Measurements from ENCODE around the gene DCUN1D2.

DCUN1D2 gene

DNA sequence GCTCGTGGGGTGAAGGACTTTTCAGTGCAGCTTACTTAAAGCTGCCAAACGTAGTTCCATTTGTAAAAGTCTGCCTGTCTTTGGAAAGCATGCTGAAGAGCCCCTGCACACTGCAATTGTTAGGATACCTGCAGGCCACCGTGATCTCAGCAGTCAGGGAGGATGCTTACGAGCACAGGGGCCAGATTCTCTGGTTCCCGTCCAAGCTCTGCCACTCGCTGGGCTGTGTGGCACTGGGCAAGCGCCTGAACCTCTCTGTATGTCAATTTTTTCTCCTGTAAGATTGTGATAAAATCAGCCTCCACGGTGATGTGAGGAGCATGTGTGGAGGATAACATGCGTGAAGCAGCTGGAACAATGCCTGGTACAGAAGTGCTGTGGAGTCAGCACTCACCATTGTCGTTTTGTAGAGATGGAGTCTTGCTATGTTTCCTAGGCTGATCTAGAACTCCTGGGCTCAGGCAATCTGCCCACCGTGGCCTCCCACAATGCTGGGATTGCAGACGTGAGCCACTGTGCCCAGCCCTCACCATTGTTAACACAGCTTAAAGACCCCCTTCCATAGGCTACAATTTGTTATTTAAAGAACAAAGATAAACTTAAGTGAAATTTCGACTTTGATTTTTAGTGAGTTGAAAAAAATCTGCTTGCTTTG, 40.7 kb downstream of the DCUN1D2 start:
- peak overlapping the region; percentile 86 for H3K4me3 ChIP-seq (ENCODE audit: low read length)

DNA sequence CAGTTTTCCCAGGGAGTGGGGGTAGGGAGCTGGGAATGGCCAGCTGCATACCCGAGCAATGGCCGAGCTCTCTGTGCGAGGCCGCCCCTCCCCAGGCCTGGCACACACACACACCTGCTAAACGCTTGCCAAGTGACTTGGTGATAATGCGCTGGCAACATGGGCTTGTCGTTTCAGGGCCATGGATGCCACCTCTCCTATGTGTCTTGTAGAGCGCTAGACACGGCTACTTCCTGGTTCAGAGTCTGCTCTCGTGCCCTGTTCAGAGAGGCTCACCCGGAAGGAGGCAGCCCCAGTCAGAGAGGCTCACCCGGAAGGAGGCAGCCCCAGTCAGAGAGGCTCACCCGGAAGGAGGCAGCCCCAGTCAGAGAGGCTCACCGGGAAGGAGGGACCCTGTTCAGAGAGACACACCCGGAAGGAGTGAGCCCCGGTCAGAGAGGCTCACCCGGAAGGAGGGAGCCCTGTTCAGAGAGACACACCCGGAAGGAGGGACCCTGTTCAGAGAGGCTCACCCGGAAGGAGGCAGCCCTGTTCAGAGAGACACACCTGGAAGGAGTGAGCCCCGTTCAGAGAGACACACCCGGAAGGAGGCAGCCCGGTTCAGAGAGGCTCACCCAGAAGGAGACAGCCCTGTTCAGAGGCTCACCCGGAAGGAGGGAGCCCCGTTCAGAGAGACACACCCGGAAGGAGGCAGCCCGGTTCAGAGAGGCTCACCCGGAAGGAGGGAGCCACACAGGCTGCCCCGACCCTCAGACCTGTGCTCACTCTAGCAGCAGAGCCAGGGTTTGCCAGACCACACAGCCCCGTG, 41.4 kb downstream of the DCUN1D2 start:
- Histone ChIP-seq H3K27ac (ENCODE audit: low read depth, low read length) (peak overlapping the region; percentile 88), H4K20me1 (ENCODE audit: control insufficient read depth, insufficient read depth, low read depth, low read length) (no peaks in the 10 kb centered on the region), H3K27me3 (ENCODE audit: control insufficient read depth, low read length) (no peaks in the 10 kb centered on the region), H3K79me2 (ENCODE audit: control insufficient read depth, low read length) (peaks cover 24% of the 10 kb centered on the region), H3K9me2 (replicated peaks; ENCODE audit: control insufficient read depth, low read length) (no peaks in the 10 kb centered on the region), H3K4me3 (ENCODE audit: low read length) (peak overlapping the region; percentile 99), H3K4me2 (ENCODE audit: low read length) (peak overlapping the region; percentile 100), H3F3A (ENCODE audit: control insufficient read depth, insufficient read depth) (peaks cover 39% of the 10 kb centered on the region), H3K9me3 (ENCODE audit: control insufficient read depth, insufficient read depth, low read length) (no peaks in the 10 kb centered on the region), H3K36me3 (ENCODE audit: control insufficient read depth, low read length) (peaks cover 25% of the 10 kb centered on the region), H3K4me1 (ENCODE audit: control insufficient read depth, low read length) (peaks cover 68% of the 10 kb centered on the region)
- TF ChIP-seq, protein P1, sequence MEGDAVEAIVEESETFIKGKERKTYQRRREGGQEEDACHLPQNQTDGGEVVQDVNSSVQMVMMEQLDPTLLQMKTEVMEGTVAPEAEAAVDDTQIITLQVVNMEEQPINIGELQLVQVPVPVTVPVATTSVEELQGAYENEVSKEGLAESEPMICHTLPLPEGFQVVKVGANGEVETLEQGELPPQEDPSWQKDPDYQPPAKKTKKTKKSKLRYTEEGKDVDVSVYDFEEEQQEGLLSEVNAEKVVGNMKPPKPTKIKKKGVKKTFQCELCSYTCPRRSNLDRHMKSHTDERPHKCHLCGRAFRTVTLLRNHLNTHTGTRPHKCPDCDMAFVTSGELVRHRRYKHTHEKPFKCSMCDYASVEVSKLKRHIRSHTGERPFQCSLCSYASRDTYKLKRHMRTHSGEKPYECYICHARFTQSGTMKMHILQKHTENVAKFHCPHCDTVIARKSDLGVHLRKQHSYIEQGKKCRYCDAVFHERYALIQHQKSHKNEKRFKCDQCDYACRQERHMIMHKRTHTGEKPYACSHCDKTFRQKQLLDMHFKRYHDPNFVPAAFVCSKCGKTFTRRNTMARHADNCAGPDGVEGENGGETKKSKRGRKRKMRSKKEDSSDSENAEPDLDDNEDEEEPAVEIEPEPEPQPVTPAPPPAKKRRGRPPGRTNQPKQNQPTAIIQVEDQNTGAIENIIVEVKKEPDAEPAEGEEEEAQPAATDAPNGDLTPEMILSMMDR (IDR thresholded peaks at IDR 0.05; ENCODE audit: low read depth, low read length, poor library complexity, severe bottlenecking), result no peak
- TF ChIP-seq EZH2phosphoT487 (IDR thresholded peaks at IDR 0.05; ENCODE audit: borderline replicate concordance, low read length), result no peak

More for the DNA sequence above, 40.7 kb downstream of the DCUN1D2 start:
- H3K36me3 ChIP-seq (ENCODE audit: control insufficient read depth, low read length), result peaks cover 25% of the 10 kb centered on the region
- no peaks in the 10 kb centered on the region for H3K9me2 ChIP-seq (replicated peaks; ENCODE audit: control insufficient read depth, low read length)
- no peaks in the 10 kb centered on the region for H3K9me3 ChIP-seq (ENCODE audit: control insufficient read depth, insufficient read depth, low read length)
- H3K4me1 ChIP-seq (ENCODE audit: control insufficient read depth, low read length), result peaks cover 60% of the 10 kb centered on the region
- H4K20me1 ChIP-seq (ENCODE audit: control insufficient read depth, insufficient read depth, low read depth, low read length), result no peaks in the 10 kb centered on the region
- H3K79me2 ChIP-seq (ENCODE audit: control insufficient read depth, low read length), result peaks cover 24% of the 10 kb centered on the region
- peak overlapping the region; percentile 92 for H3K4me2 ChIP-seq (ENCODE audit: low read length)
- peak overlapping the region; percentile 88 for H3K27ac ChIP-seq (ENCODE audit: low read depth, low read length)
- H3K27me3 ChIP-seq (ENCODE audit: control insufficient read depth, low read length), result no peaks in the 10 kb centered on the region
- peaks cover 39% of the 10 kb centered on the region for H3F3A ChIP-seq (ENCODE audit: control insufficient read depth, insufficient read depth)
- TF ChIP-seq, protein P1 (IDR thresholded peaks at IDR 0.05; ENCODE audit: low read depth, low read length, poor library complexity, severe bottlenecking), result no peak
- no peak for TF ChIP-seq EZH2phosphoT487 (IDR thresholded peaks at IDR 0.05; ENCODE audit: borderline replicate concordance, low read length)

DNA sequence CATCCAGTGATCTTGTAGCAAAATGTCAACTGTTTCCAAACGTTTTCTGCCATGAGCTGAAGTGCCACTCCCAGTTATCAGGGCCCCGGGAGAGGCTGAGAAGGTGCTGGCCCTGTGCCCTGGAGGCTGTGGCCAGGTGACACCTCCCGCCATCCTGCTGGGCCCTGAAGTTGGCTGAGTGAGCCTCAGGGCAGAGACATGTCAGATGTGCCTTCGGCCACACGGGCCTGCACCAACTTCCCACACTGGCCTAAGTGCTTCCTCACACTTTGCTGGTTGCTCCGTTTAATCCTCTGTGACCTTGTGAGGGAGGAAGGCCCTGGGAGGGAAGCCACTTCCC, 42.0 kb downstream of the DCUN1D2 start:
- Histone ChIP-seq H3K79me2 (ENCODE audit: control insufficient read depth, low read length) (peaks cover 24% of the 10 kb centered on the region), H3K4me3 (ENCODE audit: low read length) (peak overlapping the region; percentile 99), H3K27me3 (ENCODE audit: control insufficient read depth, low read length) (no peaks in the 10 kb centered on the region), H3F3A (ENCODE audit: control insufficient read depth, insufficient read depth) (peaks cover 39% of the 10 kb centered on the region), H3K4me1 (ENCODE audit: control insufficient read depth, low read length) (peaks cover 70% of the 10 kb centered on the region), H3K4me2 (ENCODE audit: low read length) (peak overlapping the region; percentile 100), H3K36me3 (ENCODE audit: control insufficient read depth, low read length) (peaks cover 25% of the 10 kb centered on the region), H4K20me1 (ENCODE audit: control insufficient read depth, insufficient read depth, low read depth, low read length) (no peaks in the 10 kb centered on the region), H3K9me2 (replicated peaks; ENCODE audit: control insufficient read depth, low read length) (no peaks in the 10 kb centered on the region), H3K9me3 (ENCODE audit: control insufficient read depth, insufficient read depth, low read length) (no peaks in the 10 kb centered on the region), H3K27ac (ENCODE audit: low read depth, low read length) (peak overlapping the region; percentile 88)
- TF ChIP-seq, protein P1 (IDR thresholded peaks at IDR 0.05; ENCODE audit: low read depth, low read length, poor library complexity, severe bottlenecking), result no peak
- TF ChIP-seq EZH2phosphoT487 (IDR thresholded peaks at IDR 0.05; ENCODE audit: borderline replicate concordance, low read length), result no peak
